ENCODE measurements around the gene G0S2. TPM values are rescaled to one million over a fixed set of nuclear protein-coding genes. Genes with fewer than 3 reads are reported as not detected.

The G0S2 gene
- total and polyA plus RNA-seq, 10 donors: 12.5 to 126 (median 34.9) TPM

DNA sequence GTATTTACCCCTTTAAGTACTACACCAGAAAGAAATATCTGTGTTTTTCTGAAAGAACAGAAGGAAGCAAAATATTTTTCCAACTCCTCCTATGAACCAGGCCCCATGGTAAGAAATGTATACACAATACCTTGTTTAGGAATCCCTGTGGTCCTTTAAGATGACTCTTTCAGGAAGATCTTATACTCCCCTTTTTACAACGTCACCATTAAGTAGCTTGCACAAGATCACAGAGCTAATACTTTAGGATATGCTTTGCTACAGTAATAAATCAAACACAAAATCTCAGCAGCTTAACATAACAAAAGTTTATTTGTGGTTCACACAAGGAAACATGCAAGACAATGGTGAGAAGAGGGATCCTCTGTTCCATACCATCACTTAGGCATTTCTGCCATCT, 14.1 kb upstream of the G0S2 start:
- Histone ChIP-seq H3K27me3 (replicated peaks in 1 of 7) (peaks cover 0 to 29% (median 0%) of the 10 kb centered on the region in 7 donors), H3K4me1 (peaks cover 7 to 42% (median 17%) of the 10 kb centered on the region in 6 donors), H3K27ac (peak overlapping the region in 2 of 8 donors; percentile 86), H3K4me3 (peak overlapping the region in 1 of 8 donors; percentile 36), H3K9me3 (no peaks in the 10 kb centered on the region), H3K36me3 (no peaks in the 10 kb centered on the region)
- no peak for DNase-seq
- 28 to 60% (median 45%) methylated on average over 1 of the region's 1 CpG for WGBS, 5 donors
- TF ChIP-seq, protein P1, sequence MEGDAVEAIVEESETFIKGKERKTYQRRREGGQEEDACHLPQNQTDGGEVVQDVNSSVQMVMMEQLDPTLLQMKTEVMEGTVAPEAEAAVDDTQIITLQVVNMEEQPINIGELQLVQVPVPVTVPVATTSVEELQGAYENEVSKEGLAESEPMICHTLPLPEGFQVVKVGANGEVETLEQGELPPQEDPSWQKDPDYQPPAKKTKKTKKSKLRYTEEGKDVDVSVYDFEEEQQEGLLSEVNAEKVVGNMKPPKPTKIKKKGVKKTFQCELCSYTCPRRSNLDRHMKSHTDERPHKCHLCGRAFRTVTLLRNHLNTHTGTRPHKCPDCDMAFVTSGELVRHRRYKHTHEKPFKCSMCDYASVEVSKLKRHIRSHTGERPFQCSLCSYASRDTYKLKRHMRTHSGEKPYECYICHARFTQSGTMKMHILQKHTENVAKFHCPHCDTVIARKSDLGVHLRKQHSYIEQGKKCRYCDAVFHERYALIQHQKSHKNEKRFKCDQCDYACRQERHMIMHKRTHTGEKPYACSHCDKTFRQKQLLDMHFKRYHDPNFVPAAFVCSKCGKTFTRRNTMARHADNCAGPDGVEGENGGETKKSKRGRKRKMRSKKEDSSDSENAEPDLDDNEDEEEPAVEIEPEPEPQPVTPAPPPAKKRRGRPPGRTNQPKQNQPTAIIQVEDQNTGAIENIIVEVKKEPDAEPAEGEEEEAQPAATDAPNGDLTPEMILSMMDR (IDR thresholded peaks at IDR 0.05 in 8 of 11, conservative IDR thresholded peaks at IDR 0.05 in 3 of 11): no peak
- no peak for TF ChIP-seq POLR2AphosphoS5 (IDR thresholded peaks at IDR 0.05)
- no peak for TF ChIP-seq POLR2A (IDR thresholded peaks at IDR 0.05)
- intact Hi-C loops (cut with DNase I; ENCODE audit: low total_unique reads): no loop called here

- TF ChIP-seq, protein P1 (IDR thresholded peaks at IDR 0.05 in 8 of 11, conservative IDR thresholded peaks at IDR 0.05 in 3 of 11): no peak
- TF ChIP-seq POLR2A (IDR thresholded peaks at IDR 0.05) (no peak), POLR2AphosphoS5 (IDR thresholded peaks at IDR 0.05) (no peak)
Observed at GRCh38 chr1:209662879-209663327, 12.3 kb upstream of the G0S2 start.

GRCh38 chr1:209667103-209667502, 8.1 kb upstream of the G0S2 start:
- Histone ChIP-seq H3K27me3 (replicated peaks in 1 of 7) (peaks cover 0 to 9% (median 0%) of the 10 kb centered on the region in 7 donors), H3K4me1 (peaks cover 0 to 7% (median 3%) of the 10 kb centered on the region in 6 donors), H3K36me3 (no peaks in the 10 kb centered on the region), H3K27ac (no peak overlapping the region), H3K4me3 (no peak overlapping the region), H3K9me3 (no peaks in the 10 kb centered on the region)
- DNase-seq: no peak
- TF ChIP-seq POLR2AphosphoS5 (IDR thresholded peaks at IDR 0.05) (no peak), POLR2A (IDR thresholded peaks at IDR 0.05) (no peak)
- TF ChIP-seq, protein P1 (IDR thresholded peaks at IDR 0.05 in 8 of 11, conservative IDR thresholded peaks at IDR 0.05 in 3 of 11): no peak
- intact Hi-C loops (cut with DNase I; ENCODE audit: low total_unique reads): no loop called here
- WGBS, 5 donors: 73 to 86% (median 84%) methylated on average over 1 of the region's 1 CpG

More at GRCh38 chr1:209662879-209663327, 12.3 kb upstream of the G0S2 start:
- peaks cover 7 to 37% (median 18%) of the 10 kb centered on the region in 6 donors for H3K4me1 ChIP-seq
- H3K27me3 ChIP-seq (replicated peaks in 1 of 7): peaks cover 0 to 11% (median 0%) of the 10 kb centered on the region in 7 donors
- no peak overlapping the region for H3K4me3 ChIP-seq
- no peak for DNase-seq
- H3K27ac ChIP-seq: no peak overlapping the region
- WGBS, 5 donors: 85 to 95% (median 90%) methylated on average over 3 of the region's 3 CpGs
- H3K9me3 ChIP-seq: no peaks in the 10 kb centered on the region
- intact Hi-C loops (cut with DNase I; ENCODE audit: low total_unique reads): no loop called here
- no peaks in the 10 kb centered on the region for H3K36me3 ChIP-seq

GRCh38 chr1:209667708-209668107, 7.5 kb upstream of the G0S2 start:
- Histone ChIP-seq H3K9me3 (no peaks in the 10 kb centered on the region), H3K4me1 (peaks cover 0 to 13% (median 4%) of the 10 kb centered on the region in 6 donors), H3K27me3 (replicated peaks in 1 of 7) (peaks cover 0 to 9% (median 0%) of the 10 kb centered on the region in 7 donors), H3K4me3 (no peak overlapping the region), H3K27ac (no peak overlapping the region), H3K36me3 (no peaks in the 10 kb centered on the region)
- 66 to 84% (median 80%) methylated on average over 4 of the region's 4 CpGs for WGBS, 5 donors
- TF ChIP-seq, protein P1 (IDR thresholded peaks at IDR 0.05 in 8 of 11, conservative IDR thresholded peaks at IDR 0.05 in 3 of 11): no peak
- TF ChIP-seq POLR2A (IDR thresholded peaks at IDR 0.05) (no peak), POLR2AphosphoS5 (IDR thresholded peaks at IDR 0.05) (no peak)
- intact Hi-C loops (cut with DNase I; ENCODE audit: low total_unique reads): no loop called here
- DNase-seq: no peak

Measured in spleen (tissue), 11 donors.